HCT116 (cell line): ENCODE data around the gene EVC. TPM values are rescaled to one million over a fixed set of nuclear protein-coding genes. Genes with fewer than 3 reads are reported as not detected.

ENCODE experiments used
- ATAC-seq: fragments of 200-7000 bp; cut with Tn5 transposase; 2 replicates; pipeline ENCODE4 v1.9.1; 2020; ENCODE audit warnings: mild to moderate bottlenecking, moderate library complexity
- BruUV-seq: library from RNA; stranded (reverse); fragments of 400-500 nt; replicated peaks from 2 replicates; lab custom pipeline; 2021; lab: Mats Ljungman, UMichigan
- CTCF ChIA-PET: fragments of 300-600 bp; sonication (Branson Sonifier 250); formaldehyde crosslinking; loops from one replicate; lab custom pipeline; 2021; ENCODE audit warnings: antibody characterized with exemption; lab: Charles Lee
- POLR2A ChIA-PET: fragments of 300-600, 350-600 bp; sonication (Branson Sonifier 250); formaldehyde crosslinking; loops from one replicate; lab custom pipeline; 2021; ENCODE audit warnings: antibody characterized with exemption; lab: Charles Lee
- RAD21 ChIA-PET, 2 experiments: fragments of 300-600 bp; sonication (Branson Sonifier 250); formaldehyde crosslinking; loops; one replicate each; lab custom pipeline; 2023; ENCODE audit warnings: low total read pairs in 2 of 2; ENCODE audit not compliant: uncharacterized antibody in 2 of 2, unreplicated experiment in 2 of 2, low non-redundant PET in 1 of 2; lab: Charles Lee
- DNase-seq: peaks from one replicate; pipeline ENCODE4 v3.0.0-alpha.2; 2010; ENCODE audit warnings: low read depth, low spot score
- H2AFZ ChIP-seq: fragments of 200-600 bp; shearing (Covaris generic), sonication (generic); 2 replicates; pipeline ENCODE4 v1.6.1; 2017; ENCODE audit warnings: low read depth, mixed run types, mixed read lengths, antibody characterized with exemption, low read length; ENCODE audit not compliant: poor library complexity, severe bottlenecking
- H3K27ac ChIP-seq: 2 replicates; pipeline ENCODE4 v1.5.1; 2012; ENCODE audit warnings: low read depth, low read length
- H3K27me3 ChIP-seq: fragments of 200-600 bp; sonication (generic); 2 replicates; pipeline ENCODE4 v1.6.1; 2016; ENCODE audit warnings: mixed run types, low read length, mixed read lengths; ENCODE audit not compliant: insufficient read depth
- H3K36me3 ChIP-seq, 2 experiments: fragments of 200-500 bp in 1 of 2; fragments of 200-600 bp in 1 of 2; sonication (Bioruptor generic) in 1 of 2; sonication (generic) in 1 of 2; 2 replicates each; pipeline versions ENCODE4 v1.5.1 to v1.6.1; 2014 to 2016; ENCODE audit warnings: low read length in 2 of 2, inconsistent platforms in 1 of 2, mixed read lengths in 1 of 2, mixed run types in 1 of 2; ENCODE audit not compliant: insufficient read depth in 2 of 2, control insufficient read depth in 1 of 2
- H3K4me1 ChIP-seq, 2 experiments: fragments of 200-600 bp in 1 of 2; sonication (generic) in 1 of 2; 2 replicates each; pipeline versions ENCODE4 v1.5.1 to v1.6.1; 2012 to 2017; ENCODE audit warnings: low read length in 2 of 2, inconsistent platforms in 1 of 2, mild to moderate bottlenecking in 1 of 2, mixed read lengths in 1 of 2, mixed run types in 1 of 2, moderate library complexity in 1 of 2; ENCODE audit not compliant: insufficient read depth in 2 of 2, control insufficient read depth in 1 of 2
- H3K4me2 ChIP-seq: fragments of 200-600 bp; sonication (generic); 2 replicates; pipeline ENCODE4 v1.6.1; 2017; ENCODE audit warnings: mixed run types, low read length, mixed read lengths
- H3K4me3 ChIP-seq, 2 experiments: fragments of 200-600 bp in 1 of 2; sonication (generic) in 1 of 2; replicated peaks in 1 of 2; 2 replicates each; pipeline ENCODE4 v1.5.1; 2011 to 2016; ENCODE audit warnings: low read length in 2 of 2, control low read depth in 1 of 2, low read depth in 1 of 2, mild to moderate bottlenecking in 1 of 2, mixed read lengths in 1 of 2, mixed run types in 1 of 2
- H3K79me2 ChIP-seq: fragments of 200-600 bp; sonication (generic); 2 replicates; pipeline ENCODE4 v1.6.1; 2017; ENCODE audit warnings: mild to moderate bottlenecking, mixed run types, low read length, moderate library complexity, mixed read lengths; ENCODE audit not compliant: insufficient read depth
- H3K9ac ChIP-seq: fragments of 200-600 bp; sonication (generic); 2 replicates; pipeline ENCODE4 v1.6.1; 2016; ENCODE audit warnings: low read length, mixed read lengths
- H3K9me2 ChIP-seq: fragments of 200-600 bp; sonication (generic), shearing (Covaris generic); 2 replicates; pipeline ENCODE4 v1.6.1; 2017; ENCODE audit warnings: mixed run types, mild to moderate bottlenecking, moderate library complexity; ENCODE audit not compliant: insufficient read depth
- H3K9me3 ChIP-seq, 2 experiments: fragments of 200-500 bp in 1 of 2; fragments of 200-600 bp in 1 of 2; sonication (Bioruptor generic) in 1 of 2; sonication (generic) in 1 of 2; 2 replicates each; pipeline ENCODE4 v1.6.1; 2014 to 2017; ENCODE audit warnings: low read length in 2 of 2, mixed read lengths in 2 of 2, inconsistent platforms in 1 of 2, low read depth in 1 of 2, mild to moderate bottlenecking in 1 of 2, mixed run types in 1 of 2, moderate library complexity in 1 of 2; ENCODE audit not compliant: control insufficient read depth in 1 of 2, insufficient read depth in 1 of 2
- H4K20me1 ChIP-seq: fragments of 200-600 bp; sonication (generic), shearing (Covaris generic); 2 replicates; pipeline ENCODE4 v1.6.1; 2017; ENCODE audit warnings: mixed run types, mild to moderate bottlenecking, moderate library complexity; ENCODE audit not compliant: insufficient read depth
- EZH2 ChIP-seq: fragments of 200-600 bp; sonication (generic); IDR thresholded peaks from 2 replicates; pipeline ENCODE4 v1.6.1; 2017; ENCODE audit warnings: antibody characterized with exemption, mixed run types
- JUND ChIP-seq: IDR thresholded peaks from 2 replicates; pipeline ENCODE4 v1.6.1; 2012
- MAX ChIP-seq: IDR thresholded peaks from 2 replicates; pipeline ENCODE4 v1.6.1; 2012
- SIN3A ChIP-seq: IDR thresholded peaks from 2 replicates; pipeline ENCODE4 v1.6.1; 2012; ENCODE audit warnings: low read depth
- TCF7L2 ChIP-seq: IDR thresholded peaks from 2 replicates; pipeline ENCODE4 v1.7.0; 2011; ENCODE audit warnings: borderline replicate concordance, inconsistent platforms; ENCODE audit not compliant: insufficient read depth, insufficient read length; ENCODE audit errors: extremely low read depth
- YY1 ChIP-seq: IDR thresholded peaks from 2 replicates; pipeline ENCODE4 v1.6.1; 2011; ENCODE audit warnings: low read length, low read depth, moderate library complexity, mild to moderate bottlenecking; ENCODE audit not compliant: insufficient replicate concordance; ENCODE audit errors: extremely low read depth
- ZFX ChIP-seq: fragments of 450-650 bp; IDR thresholded peaks from 2 replicates; pipeline ENCODE4 v1.6.1; 2017
- intact Hi-C: fragments of 100-400 bp; cut with micrococcal nuclease; formaldehyde crosslinking; loops from 2 replicates; pipeline ENCODE4 v1.10.0; 2022
- total RNA-seq: library from RNA; stranded (reverse); gene quantifications from one replicate; pipeline ENCODE4 v1.2.1, GENCODE V29; 2021; ENCODE audit not compliant: unreplicated experiment
- TF ChIP-seq, protein P1 (sequence below): IDR thresholded peaks from 2 replicates; pipeline ENCODE4 v1.6.1; 2012
- TF ChIP-seq, protein P2 (sequence below), 3 experiments: fragments of 200-600 bp in 1 of 3; sonication (generic) in 1 of 3; IDR thresholded peaks in 2 of 3; conservative IDR thresholded peaks in 1 of 3; 2 replicates each; pipeline ENCODE4 v1.5.1; 2012 to 2017; ENCODE audit warnings: low read depth in 2 of 3, low read length in 2 of 3, antibody characterized with exemption in 1 of 3, borderline replicate concordance in 1 of 3, control low read depth in 1 of 3, mild to moderate bottlenecking in 1 of 3, mixed read lengths in 1 of 3, mixed run types in 1 of 3, moderate library complexity in 1 of 3; ENCODE audit not compliant: insufficient read depth in 1 of 3

Gene EVC
- total RNA-seq, 1 experiment from 2014 or later, result 0.15 TPM

DNA sequence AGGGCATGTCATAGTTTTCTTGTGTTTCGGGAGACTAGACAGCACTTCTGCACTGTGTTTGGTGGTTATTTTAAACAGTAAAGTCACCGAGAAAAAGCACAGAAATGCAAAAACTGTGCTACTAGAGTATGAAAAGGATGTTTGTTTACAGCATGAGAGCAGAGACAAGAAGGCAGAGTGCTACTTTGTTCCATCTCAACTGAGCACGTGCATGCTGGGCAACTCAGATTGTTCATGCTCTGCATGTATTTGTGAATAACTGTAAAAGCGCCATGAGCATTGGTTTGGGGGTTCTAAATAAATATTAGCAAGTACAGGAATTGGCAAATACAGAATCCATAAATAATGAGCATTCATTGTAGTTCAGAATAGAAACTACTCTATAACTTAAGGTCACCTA, 7.4 kb downstream of the EVC start:
- Histone ChIP-seq H3K4me1 (no peaks in the 10 kb centered on the region), H3K9me3 (no peaks in the 10 kb centered on the region), H3K9ac (no peak overlapping the region), H3K4me2 (no peak overlapping the region), H2AFZ (no peak overlapping the region), H3K9me2 (no peaks in the 10 kb centered on the region), H3K79me2 (no peaks in the 10 kb centered on the region), H3K36me3 (no peaks in the 10 kb centered on the region), H3K27ac (no peak overlapping the region), H4K20me1 (no peaks in the 10 kb centered on the region), H3K27me3 (peaks cover 45% of the 10 kb centered on the region), H3K4me3 (no peak overlapping the region)
- CTCF ChIA-PET, result no interaction called here
- DNase-seq, result no peak
- RAD21 ChIA-PET, result no interaction called here
- POLR2A ChIA-PET, result no interaction called here
- TF ChIP-seq, protein P1, sequence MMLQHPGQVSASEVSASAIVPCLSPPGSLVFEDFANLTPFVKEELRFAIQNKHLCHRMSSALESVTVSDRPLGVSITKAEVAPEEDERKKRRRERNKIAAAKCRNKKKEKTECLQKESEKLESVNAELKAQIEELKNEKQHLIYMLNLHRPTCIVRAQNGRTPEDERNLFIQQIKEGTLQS, result no peak
- no peak for TF ChIP-seq YY1
- TF ChIP-seq, protein P2, sequence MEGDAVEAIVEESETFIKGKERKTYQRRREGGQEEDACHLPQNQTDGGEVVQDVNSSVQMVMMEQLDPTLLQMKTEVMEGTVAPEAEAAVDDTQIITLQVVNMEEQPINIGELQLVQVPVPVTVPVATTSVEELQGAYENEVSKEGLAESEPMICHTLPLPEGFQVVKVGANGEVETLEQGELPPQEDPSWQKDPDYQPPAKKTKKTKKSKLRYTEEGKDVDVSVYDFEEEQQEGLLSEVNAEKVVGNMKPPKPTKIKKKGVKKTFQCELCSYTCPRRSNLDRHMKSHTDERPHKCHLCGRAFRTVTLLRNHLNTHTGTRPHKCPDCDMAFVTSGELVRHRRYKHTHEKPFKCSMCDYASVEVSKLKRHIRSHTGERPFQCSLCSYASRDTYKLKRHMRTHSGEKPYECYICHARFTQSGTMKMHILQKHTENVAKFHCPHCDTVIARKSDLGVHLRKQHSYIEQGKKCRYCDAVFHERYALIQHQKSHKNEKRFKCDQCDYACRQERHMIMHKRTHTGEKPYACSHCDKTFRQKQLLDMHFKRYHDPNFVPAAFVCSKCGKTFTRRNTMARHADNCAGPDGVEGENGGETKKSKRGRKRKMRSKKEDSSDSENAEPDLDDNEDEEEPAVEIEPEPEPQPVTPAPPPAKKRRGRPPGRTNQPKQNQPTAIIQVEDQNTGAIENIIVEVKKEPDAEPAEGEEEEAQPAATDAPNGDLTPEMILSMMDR (IDR thresholded peaks at IDR 0.05 in 2 of 3, conservative IDR thresholded peaks at IDR 0.05 in 1 of 3; ENCODE audit: borderline replicate concordance in 1 of 3, insufficient read depth in 1 of 3, low read depth in 2 of 3, low read length in 2 of 3), result no peak
- ATAC-seq, result no peak
- intact Hi-C loops, result no loop called here
- no TSS peak for BruUV-seq

GRCh38 chr4:5719350-5720055, 8.5 kb downstream of the EVC start:
- RAD21 ChIA-PET, result no interaction called here
- no TSS peak for BruUV-seq

More at GRCh38 chr4:5719350-5720055, 8.5 kb downstream of the EVC start:
- Histone ChIP-seq H4K20me1 (no peaks in the 10 kb centered on the region), H3K4me2 (no peak overlapping the region), H3K9me2 (no peaks in the 10 kb centered on the region), H3K4me3 (no peak overlapping the region), H3K27ac (no peak overlapping the region), H3K36me3 (no peaks in the 10 kb centered on the region), H3K4me1 (no peaks in the 10 kb centered on the region), H3K9me3 (no peaks in the 10 kb centered on the region), H3K79me2 (no peaks in the 10 kb centered on the region), H3K27me3 (peaks cover 52% of the 10 kb centered on the region), H2AFZ (no peak overlapping the region), H3K9ac (no peak overlapping the region)
- ATAC-seq (no peak), DNase-seq (no peak)
- CTCF ChIA-PET, result no interaction called here
- POLR2A ChIA-PET, result no interaction called here
- TF ChIP-seq ZFX, result no peak
- no peak for TF ChIP-seq TCF7L2
- no peak for TF ChIP-seq MAX
- TF ChIP-seq EZH2, result no peak
- no peak for TF ChIP-seq JUND
- TF ChIP-seq SIN3A, result no peak
- intact Hi-C loops, result no loop called here
